Epithelial cell of proximal tubule (primary cell): ENCODE data around the gene FN3K. TPM values are rescaled to one million over a fixed set of nuclear protein-coding genes. Genes with fewer than 3 reads are reported as not detected.

Source experiments
- DNase-seq: peaks from one replicate; pipeline ENCODE4 v3.0.0-alpha.2; 2011; ENCODE audit warnings: low read depth
- H3K4me3 ChIP-seq: 2 replicates; pipeline ENCODE4 v1.5.1; 2011; ENCODE audit warnings: low read depth, mild to moderate bottlenecking, low read length
- total RNA-seq: library from RNA; depleted of rRNA; stranded (reverse); fragments of >200 nt; gene quantifications from 2 replicates; pipeline ENCODE4 v1.2.3, GENCODE V29; 2015
- TF ChIP-seq, protein P1 (sequence below): conservative IDR thresholded peaks from 2 replicates; pipeline ENCODE4 v1.5.1; 2012; ENCODE audit warnings: low read depth, mild to moderate bottlenecking, low read length

Gene FN3K
- total RNA-seq, 1 donor from 2014 or later: 0.69 TPM

GRCh38 chr17:82726427-82726826 is 9.0 kb upstream of the FN3K start:
- no peak overlapping the region for H3K4me3 ChIP-seq
- DNase-seq: no peak
- TF ChIP-seq, protein P1, sequence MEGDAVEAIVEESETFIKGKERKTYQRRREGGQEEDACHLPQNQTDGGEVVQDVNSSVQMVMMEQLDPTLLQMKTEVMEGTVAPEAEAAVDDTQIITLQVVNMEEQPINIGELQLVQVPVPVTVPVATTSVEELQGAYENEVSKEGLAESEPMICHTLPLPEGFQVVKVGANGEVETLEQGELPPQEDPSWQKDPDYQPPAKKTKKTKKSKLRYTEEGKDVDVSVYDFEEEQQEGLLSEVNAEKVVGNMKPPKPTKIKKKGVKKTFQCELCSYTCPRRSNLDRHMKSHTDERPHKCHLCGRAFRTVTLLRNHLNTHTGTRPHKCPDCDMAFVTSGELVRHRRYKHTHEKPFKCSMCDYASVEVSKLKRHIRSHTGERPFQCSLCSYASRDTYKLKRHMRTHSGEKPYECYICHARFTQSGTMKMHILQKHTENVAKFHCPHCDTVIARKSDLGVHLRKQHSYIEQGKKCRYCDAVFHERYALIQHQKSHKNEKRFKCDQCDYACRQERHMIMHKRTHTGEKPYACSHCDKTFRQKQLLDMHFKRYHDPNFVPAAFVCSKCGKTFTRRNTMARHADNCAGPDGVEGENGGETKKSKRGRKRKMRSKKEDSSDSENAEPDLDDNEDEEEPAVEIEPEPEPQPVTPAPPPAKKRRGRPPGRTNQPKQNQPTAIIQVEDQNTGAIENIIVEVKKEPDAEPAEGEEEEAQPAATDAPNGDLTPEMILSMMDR: no peak

GRCh38 chr17:82729479-82730260 is 5.7 kb upstream of the FN3K start:
- TF ChIP-seq, protein P1: no peak
- H3K4me3 ChIP-seq: no peak overlapping the region
- DNase-seq: no peak

- no peak for DNase-seq
- TF ChIP-seq, protein P1: no peak
Observed at GRCh38 chr17:82732118-82732743, 3.2 kb upstream of the FN3K start.

GRCh38 chr17:82736511-82737185 is 1.2 kb downstream of the FN3K start:
- H3K4me3 ChIP-seq: peak overlapping the region; percentile 70
- TF ChIP-seq, protein P1: no peak
- no peak for DNase-seq

More at GRCh38 chr17:82732118-82732743, 3.2 kb upstream of the FN3K start:
- H3K4me3 ChIP-seq: no peak overlapping the region

DNA sequence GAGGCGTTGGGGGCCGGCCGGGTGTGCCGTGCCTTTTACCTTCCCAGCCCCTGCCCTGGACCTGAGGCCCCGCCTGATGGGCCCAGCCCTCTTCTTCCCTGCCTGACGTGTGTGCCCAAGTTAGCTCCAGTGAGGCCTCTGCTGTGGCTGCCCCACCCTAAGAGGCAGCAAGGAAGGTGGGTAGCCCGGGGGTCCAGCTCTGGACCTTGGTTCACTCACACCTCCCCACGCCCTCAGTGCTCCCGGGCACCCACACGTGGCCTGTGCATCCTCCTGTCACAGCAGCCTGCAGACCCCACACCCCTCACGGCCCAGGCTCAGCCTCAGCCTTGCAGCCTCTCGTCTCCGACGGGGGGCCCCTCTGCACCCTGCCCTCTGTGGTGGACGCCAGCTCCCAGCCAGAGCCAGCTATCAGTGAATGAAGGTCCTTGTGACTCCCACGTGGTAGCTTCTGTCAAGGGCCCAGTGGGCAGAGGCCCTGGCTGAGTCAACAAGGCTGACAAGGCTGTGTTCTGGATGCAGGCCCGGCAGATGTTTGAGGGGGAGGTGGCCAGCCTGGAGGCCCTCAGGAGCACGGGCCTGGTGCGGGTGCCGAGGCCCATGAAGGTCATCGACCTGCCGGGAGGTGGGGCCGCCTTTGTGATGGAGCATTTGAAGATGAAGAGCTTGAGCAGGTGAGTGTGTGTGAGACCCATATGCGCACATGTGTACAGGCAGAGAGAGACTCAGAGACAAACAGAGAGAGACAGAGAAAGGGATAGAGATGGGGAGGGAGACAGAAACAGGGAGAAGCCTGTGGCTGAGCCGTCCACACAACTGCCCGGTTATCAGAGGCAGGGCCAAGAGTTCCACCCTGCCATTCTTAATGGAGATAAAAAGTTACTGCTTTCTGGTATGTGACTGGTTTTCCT is 2.8 kb downstream of the FN3K start:
- TF ChIP-seq, protein P1: no peak
- H3K4me3 ChIP-seq: no peak overlapping the region
- DNase-seq: no peak

DNA sequence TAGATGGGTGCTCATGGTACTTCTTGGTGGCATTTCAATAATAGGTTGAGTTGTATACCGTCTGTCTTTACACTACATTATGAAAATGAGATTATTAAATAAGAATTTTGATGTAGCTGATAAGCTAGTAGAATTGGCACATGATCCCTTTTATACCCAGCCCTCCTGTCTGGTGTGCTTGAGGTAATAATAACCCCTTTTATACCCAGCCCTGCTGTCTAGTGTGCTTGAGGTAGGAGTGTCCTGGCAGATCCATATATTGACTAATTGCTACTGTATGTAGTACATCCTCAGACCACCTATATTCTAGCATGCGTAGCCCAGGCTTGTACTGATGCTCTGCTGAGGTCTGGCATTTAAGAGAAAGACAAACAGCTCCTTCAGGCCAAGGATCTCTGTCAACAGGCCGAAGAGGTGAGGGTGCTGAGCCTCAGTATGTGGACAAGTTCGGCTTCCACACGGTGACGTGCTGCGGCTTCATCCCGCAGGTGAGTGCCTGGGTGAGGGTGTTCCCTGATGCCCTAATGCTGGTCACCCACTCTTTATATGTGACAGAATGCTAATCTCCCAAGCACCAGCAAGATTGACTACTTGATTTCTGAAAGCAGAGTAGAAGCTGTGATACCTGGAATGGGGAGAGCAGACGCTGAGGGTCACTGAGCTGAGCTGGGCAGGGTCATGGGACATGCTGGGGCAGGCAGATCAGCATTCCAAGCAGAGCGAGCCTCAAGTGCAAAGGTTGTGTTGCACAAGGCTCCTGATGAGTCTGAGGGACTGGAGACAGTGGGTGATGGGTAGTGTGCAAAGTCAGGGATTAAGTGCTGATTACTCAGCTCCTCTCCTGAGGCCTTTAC is 5.7 kb downstream of the FN3K start:
- DNase-seq: peak; percentile 39
- TF ChIP-seq, protein P1: no peak
- H3K4me3 ChIP-seq: no peak overlapping the region
